CD4-positive, alpha-beta T cell (primary cell): ENCODE data around the gene ZNF266. TPM values are rescaled to one million over a fixed set of nuclear protein-coding genes. Genes with fewer than 3 reads are reported as not detected.

Source experiments
- ATAC-seq: fragments of 200-7000 bp; cut with Tn5 transposase; one replicate; pipeline ENCODE4 v1.10.0; 2022; ENCODE audit warnings: mild to moderate bottlenecking; ENCODE audit not compliant: poor library complexity
- CTCF ChIA-PET: fragments of 350-600 bp; sonication (Branson Sonifier 250); formaldehyde crosslinking; loops from one replicate; lab custom pipeline; 2021; ENCODE audit warnings: antibody characterized with exemption, inconsistent platforms; lab: Charles Lee
- POLR2A ChIA-PET: fragments of 350-600 bp; sonication (Branson Sonifier 250); formaldehyde crosslinking; loops from one replicate; lab custom pipeline; 2021; ENCODE audit warnings: antibody characterized with exemption, inconsistent platforms; lab: Charles Lee
- DNase-seq, 14 experiments: peaks; one replicate each; pipeline ENCODE4 v3.0.0-alpha.2; 2013 to 2020; ENCODE audit warnings: mixed read lengths in 2 of 14
- H3K27ac ChIP-seq, 2 donors: one replicate each; pipeline versions ENCODE4 v1.5.1 to v1.7.0; 2013; ENCODE audit warnings: low read length in 2 of 2, low read depth in 1 of 2, mild to moderate bottlenecking in 1 of 2
- H3K27me3 ChIP-seq, 2 experiments: 1 replicate in 1 of 2; 2 replicates in 1 of 2; pipeline versions ENCODE4 v1.6.1 to v1.7.0; 2013; ENCODE audit warnings: low read length in 2 of 2, control low read depth in 1 of 2, mild to moderate bottlenecking in 1 of 2, moderate library complexity in 1 of 2; ENCODE audit not compliant: insufficient read depth in 2 of 2, control insufficient read depth in 1 of 2
- H3K36me3 ChIP-seq: one replicate; pipeline ENCODE4 v1.6.1; 2013; ENCODE audit warnings: low read length, control low read depth; ENCODE audit not compliant: insufficient read depth
- H3K4me1 ChIP-seq: one replicate; pipeline ENCODE4 v1.6.1; 2013; ENCODE audit warnings: low read length, control low read depth; ENCODE audit not compliant: insufficient read depth
- H3K4me3 ChIP-seq: one replicate; pipeline ENCODE4 v1.5.1; 2013; ENCODE audit warnings: mild to moderate bottlenecking, low read length, moderate library complexity
- H3K9me3 ChIP-seq, 2 experiments: 1 replicate in 1 of 2; 2 replicates in 1 of 2; pipeline versions ENCODE4 v1.6.1 to v1.7.0; 2013; ENCODE audit warnings: low read length in 2 of 2, mild to moderate bottlenecking in 2 of 2, control low read depth in 1 of 2, moderate library complexity in 1 of 2; ENCODE audit not compliant: control insufficient read depth in 1 of 2, insufficient read depth in 1 of 2
- H3K27ac Mint-ChIP-seq: one replicate; pipeline ENCODE4 v1.8.0; 2020; ENCODE audit warnings: mixed read lengths
- H3K27me3 Mint-ChIP-seq: one replicate; pipeline ENCODE4 v1.8.0; 2021; ENCODE audit warnings: mixed read lengths
- H3K36me3 Mint-ChIP-seq: one replicate; pipeline ENCODE4 v1.8.0; 2021; ENCODE audit warnings: low read depth, mixed read lengths
- H3K4me1 Mint-ChIP-seq: one replicate; pipeline ENCODE4 v1.8.0; 2021; ENCODE audit warnings: low read depth, mixed read lengths
- H3K4me3 Mint-ChIP-seq: one replicate; pipeline ENCODE4 v1.8.0; 2020; ENCODE audit warnings: mild to moderate bottlenecking, mixed read lengths
- H3K9me3 Mint-ChIP-seq: one replicate; pipeline ENCODE4 v1.8.0; 2020; ENCODE audit warnings: mixed read lengths
- intact Hi-C, 2 experiments: fragments of 100-400 bp; cut with DNase I in 1 of 2; cut with micrococcal nuclease in 1 of 2; formaldehyde crosslinking; loops; one replicate each; pipeline versions ENCODE4 v1.15.1 to v1.9.0; 2023 to 2025; cut with DNase I, micrococcal nuclease
- total RNA-seq, 174 experiments: library from RNA in 2 of 174; stranded (reverse) in 2 of 174; gene quantifications; one replicate each; pipeline ENCODE4 v1.2.3 and lab custom pipeline; 2021 to 2026
- TF ChIP-seq, protein P1 (sequence below): fragments of 200-600 bp; IDR thresholded peaks from one replicate; pipeline ENCODE4 v1.8.0; 2022; ENCODE audit warnings: antibody characterized with exemption, mild to moderate bottlenecking

Gene ZNF266
- total RNA-seq, 2 experiments from 2014 or later = 45.5 to 46.2 TPM

DNA sequence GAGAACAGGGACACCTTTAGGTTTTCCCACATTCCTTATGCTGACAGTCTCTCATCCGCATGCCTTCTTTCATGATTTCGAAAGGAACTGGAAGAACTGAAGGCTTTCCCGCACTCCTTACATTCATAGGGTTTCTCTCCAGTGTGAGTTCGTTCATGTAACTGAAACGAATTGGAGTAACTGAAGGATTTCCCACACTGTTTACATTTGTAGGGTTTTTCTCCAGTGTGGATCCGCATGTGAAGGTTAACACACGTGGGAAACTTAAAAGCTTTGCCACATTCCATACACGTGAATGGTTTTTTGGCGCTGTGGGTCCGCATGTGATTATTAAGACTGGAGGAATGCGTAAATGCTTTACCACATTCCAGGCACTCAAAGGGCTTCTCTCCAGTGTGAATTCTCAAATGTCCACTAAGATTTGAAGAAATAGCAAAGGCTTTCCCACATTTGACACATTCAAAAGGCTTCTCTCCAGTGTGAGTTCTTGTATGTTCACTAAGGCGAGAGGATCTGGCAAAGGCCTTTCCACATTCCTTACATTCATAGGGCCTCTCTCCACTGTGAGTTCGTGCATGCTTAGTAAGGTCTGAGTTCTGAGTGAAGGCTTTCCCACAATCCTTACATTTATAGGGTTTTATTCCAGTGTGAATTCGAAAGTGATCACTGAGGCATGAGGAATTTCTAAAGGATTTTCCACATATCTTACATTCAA is 22.0 kb downstream of the ZNF266 start:
- H3K4me3 ChIP-seq = no peak overlapping the region
- peaks cover 61 to 91% of the 10 kb centered on the region in 2 experiments for H3K9me3 ChIP-seq
- H3K4me3 Mint-ChIP-seq = no peak overlapping the region
- ATAC-seq = no peak
- peaks cover 91% of the 10 kb centered on the region for H3K36me3 Mint-ChIP-seq
- H3K27me3 ChIP-seq = no peaks in the 10 kb centered on the region
- intact Hi-C loops = no loop called here
- no peak for DNase-seq
- H3K4me1 Mint-ChIP-seq = no peaks in the 10 kb centered on the region
- no peak overlapping the region for H3K27ac ChIP-seq
- H3K36me3 ChIP-seq = peaks cover 51% of the 10 kb centered on the region
- TF ChIP-seq, protein P1, sequence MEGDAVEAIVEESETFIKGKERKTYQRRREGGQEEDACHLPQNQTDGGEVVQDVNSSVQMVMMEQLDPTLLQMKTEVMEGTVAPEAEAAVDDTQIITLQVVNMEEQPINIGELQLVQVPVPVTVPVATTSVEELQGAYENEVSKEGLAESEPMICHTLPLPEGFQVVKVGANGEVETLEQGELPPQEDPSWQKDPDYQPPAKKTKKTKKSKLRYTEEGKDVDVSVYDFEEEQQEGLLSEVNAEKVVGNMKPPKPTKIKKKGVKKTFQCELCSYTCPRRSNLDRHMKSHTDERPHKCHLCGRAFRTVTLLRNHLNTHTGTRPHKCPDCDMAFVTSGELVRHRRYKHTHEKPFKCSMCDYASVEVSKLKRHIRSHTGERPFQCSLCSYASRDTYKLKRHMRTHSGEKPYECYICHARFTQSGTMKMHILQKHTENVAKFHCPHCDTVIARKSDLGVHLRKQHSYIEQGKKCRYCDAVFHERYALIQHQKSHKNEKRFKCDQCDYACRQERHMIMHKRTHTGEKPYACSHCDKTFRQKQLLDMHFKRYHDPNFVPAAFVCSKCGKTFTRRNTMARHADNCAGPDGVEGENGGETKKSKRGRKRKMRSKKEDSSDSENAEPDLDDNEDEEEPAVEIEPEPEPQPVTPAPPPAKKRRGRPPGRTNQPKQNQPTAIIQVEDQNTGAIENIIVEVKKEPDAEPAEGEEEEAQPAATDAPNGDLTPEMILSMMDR = no peak
- POLR2A ChIA-PET = no interaction called here
- peaks cover 10% of the 10 kb centered on the region for H3K9me3 Mint-ChIP-seq
- no peaks in the 10 kb centered on the region for H3K4me1 ChIP-seq
- no peaks in the 10 kb centered on the region for H3K27me3 Mint-ChIP-seq
- CTCF ChIA-PET = no interaction called here
- H3K27ac Mint-ChIP-seq = no peak overlapping the region

DNA sequence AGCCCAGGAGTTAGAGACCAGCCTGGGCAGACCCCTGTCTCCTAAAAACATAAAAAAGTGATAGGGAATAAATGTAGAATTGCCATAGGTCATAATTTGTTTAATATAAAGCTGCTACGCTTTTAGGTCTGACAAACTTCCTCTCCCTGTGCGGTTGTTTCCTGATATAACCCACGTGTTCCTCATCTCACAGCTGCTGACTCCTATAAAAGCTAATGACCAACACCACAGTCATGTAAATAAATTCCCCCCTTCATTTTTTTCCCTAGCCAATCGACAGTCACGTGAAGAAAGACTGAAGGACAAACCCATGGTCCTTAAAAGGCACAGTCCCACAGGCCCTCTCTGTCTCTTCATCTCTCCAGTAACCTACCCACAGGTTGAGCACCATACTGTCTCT is 27.5 kb downstream of the ZNF266 start:
- no peak overlapping the region for H3K27ac ChIP-seq
- intact Hi-C loops = no loop called here
- H3K4me1 ChIP-seq = peaks cover 15% of the 10 kb centered on the region
- Mint-ChIP-seq H3K27me3 (no peaks in the 10 kb centered on the region), H3K9me3 (peaks cover 9% of the 10 kb centered on the region), H3K36me3 (peaks cover 88% of the 10 kb centered on the region), H3K27ac (no peak overlapping the region), H3K4me1 (peaks cover 24% of the 10 kb centered on the region), H3K4me3 (peak overlapping the region; percentile 82)
- CTCF ChIA-PET = no interaction called here
- no peaks in the 10 kb centered on the region for H3K36me3 ChIP-seq
- H3K27me3 ChIP-seq = no peaks in the 10 kb centered on the region
- ATAC-seq = no peak
- no peak for DNase-seq
- TF ChIP-seq, protein P1 = no peak
- POLR2A ChIA-PET = no interaction called here
- no peak overlapping the region for H3K4me3 ChIP-seq
- peaks cover 51 to 90% of the 10 kb centered on the region in 2 experiments for H3K9me3 ChIP-seq

DNA sequence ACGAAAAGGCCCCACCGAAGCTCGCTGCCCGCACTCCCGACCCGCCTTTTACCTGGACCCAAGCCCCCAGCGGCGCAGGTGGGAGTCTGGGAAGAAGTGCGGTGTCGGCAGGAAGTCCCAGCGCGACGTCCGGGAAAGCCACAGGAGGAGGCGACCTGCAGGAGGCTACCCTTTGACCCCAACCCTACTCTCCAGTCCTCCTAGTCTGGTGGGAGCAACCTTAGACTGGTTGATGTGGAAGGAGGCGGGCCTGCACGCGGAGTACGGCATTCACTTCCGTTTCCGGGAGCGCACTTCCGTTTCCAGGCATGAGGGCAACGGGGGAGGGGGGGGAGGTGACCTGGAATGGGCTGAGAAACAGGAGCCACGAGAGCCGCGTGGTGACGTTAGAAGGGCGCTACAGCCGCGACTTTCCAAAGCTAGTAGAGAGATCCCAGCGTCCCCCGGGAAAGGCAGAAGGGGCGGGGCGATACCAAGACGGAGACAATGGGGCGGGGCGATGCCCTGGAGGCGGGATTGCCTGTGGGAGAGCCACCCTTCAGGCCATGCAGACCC is 28.5 kb downstream of the ZNF266 start:
- Histone ChIP-seq H3K36me3 (no peaks in the 10 kb centered on the region), H3K9me3 (peaks cover 51 to 80% of the 10 kb centered on the region in 2 experiments), H3K27me3 (no peaks in the 10 kb centered on the region), H3K27ac (no peak overlapping the region), H3K4me1 (peaks cover 15% of the 10 kb centered on the region), H3K4me3 (peak overlapping the region; percentile 59)
- Mint-ChIP-seq H3K36me3 (peaks cover 82% of the 10 kb centered on the region), H3K27ac (no peak overlapping the region), H3K4me3 (peak overlapping the region; percentile 82), H3K27me3 (no peaks in the 10 kb centered on the region), H3K4me1 (peaks cover 24% of the 10 kb centered on the region), H3K9me3 (peaks cover 7% of the 10 kb centered on the region)
- intact Hi-C loops = no loop called here
- TF ChIP-seq, protein P1 = no peak
- ChIA-PET CTCF (no interaction called here), POLR2A (no interaction called here)
- ATAC-seq (peak; percentile 51), DNase-seq (peak; percentile 1 to 71 (median 26))
